ENCODE results near the gene DTX1. TPM values are rescaled to one million over a fixed set of nuclear protein-coding genes. Genes with fewer than 3 reads are reported as not detected.

The DTX1 gene
- total RNA-seq, 1 donor, result not detected

DNA sequence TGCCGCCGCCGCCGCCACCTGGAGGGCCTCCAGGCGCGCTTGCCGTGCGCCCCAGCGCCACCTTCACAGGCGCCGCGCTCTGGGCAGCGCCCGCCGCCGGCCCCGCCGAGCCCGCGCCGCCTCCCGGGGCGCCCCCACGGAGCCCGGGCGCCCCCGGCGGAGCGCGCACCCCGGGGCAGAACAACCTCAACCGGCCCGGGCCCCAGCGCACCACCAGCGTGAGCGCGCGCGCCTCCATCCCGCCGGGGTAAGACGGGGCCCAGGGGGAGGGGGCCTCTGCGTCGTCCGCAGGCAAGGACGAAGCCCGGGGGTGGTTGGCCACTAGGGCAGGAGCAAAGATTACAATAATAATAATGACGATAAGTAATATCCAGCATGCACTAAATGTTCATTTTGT, 21.3 kb downstream of the DTX1 start:
- no peak for DNase-seq (ENCODE audit: low read depth)
- no peak overlapping the region for H3K4me3 ChIP-seq (ENCODE audit: low read depth, low read length)
- TF ChIP-seq, protein P1, sequence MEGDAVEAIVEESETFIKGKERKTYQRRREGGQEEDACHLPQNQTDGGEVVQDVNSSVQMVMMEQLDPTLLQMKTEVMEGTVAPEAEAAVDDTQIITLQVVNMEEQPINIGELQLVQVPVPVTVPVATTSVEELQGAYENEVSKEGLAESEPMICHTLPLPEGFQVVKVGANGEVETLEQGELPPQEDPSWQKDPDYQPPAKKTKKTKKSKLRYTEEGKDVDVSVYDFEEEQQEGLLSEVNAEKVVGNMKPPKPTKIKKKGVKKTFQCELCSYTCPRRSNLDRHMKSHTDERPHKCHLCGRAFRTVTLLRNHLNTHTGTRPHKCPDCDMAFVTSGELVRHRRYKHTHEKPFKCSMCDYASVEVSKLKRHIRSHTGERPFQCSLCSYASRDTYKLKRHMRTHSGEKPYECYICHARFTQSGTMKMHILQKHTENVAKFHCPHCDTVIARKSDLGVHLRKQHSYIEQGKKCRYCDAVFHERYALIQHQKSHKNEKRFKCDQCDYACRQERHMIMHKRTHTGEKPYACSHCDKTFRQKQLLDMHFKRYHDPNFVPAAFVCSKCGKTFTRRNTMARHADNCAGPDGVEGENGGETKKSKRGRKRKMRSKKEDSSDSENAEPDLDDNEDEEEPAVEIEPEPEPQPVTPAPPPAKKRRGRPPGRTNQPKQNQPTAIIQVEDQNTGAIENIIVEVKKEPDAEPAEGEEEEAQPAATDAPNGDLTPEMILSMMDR (IDR thresholded peaks at IDR 0.05; ENCODE audit: insufficient read depth, low read length), result no peak

DNA sequence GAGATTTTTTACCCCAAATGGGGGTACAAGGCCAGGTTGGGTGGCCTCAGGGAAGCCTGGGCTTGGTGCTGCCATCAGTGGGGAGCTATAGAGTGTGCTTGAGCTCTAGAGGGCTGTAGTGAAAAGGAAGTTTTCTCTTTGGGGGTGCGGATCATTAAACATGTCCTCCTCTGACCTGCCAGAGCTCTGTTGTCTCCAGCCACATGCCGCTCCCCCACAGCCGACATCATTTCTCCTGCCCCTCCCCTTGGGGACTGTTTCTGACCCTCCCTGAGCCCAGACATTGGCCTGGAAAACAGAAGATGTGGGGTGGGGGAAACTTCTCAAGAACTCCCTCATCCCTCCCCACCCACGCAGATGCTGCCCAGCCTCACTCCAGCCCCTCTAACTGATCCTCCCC, 25.3 kb downstream of the DTX1 start:
- TF ChIP-seq, protein P1 (IDR thresholded peaks at IDR 0.05; ENCODE audit: insufficient read depth, low read length), result no peak
- no peak overlapping the region for H3K4me3 ChIP-seq (ENCODE audit: low read depth, low read length)
- no peak for DNase-seq (ENCODE audit: low read depth)

DNA sequence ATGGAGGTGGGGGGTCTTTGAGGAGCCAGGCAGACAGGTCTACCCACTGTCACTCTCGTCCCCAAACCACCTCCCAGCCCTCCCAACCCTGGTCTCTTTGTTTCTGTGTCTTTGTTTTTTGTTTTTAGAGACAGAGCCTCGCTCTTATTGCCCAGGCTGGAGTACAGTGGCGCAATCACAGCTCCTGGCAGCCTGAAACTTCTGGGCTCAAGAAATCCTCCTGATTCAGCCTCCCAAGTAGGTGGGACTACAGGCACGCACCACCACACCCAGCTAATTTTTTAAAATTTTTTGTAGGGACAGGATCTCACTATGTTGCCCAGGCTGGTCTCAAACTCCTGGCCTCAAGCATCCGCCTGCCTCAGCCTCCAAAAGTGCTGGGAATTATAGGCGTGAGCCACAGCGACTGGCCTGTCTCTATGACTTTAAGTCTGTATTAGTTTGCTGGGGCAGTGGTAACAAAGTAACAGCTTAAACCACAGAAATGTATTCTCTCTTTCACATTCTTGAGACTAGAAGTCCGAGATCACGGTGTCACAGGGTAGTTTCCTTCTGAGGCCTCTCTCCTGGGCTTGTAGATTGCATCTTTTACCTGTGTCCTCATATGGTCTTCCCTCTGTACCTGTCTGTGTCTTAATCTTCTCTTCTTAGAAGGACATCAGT, 26.1 kb downstream of the DTX1 start:
- TF ChIP-seq, protein P1 (IDR thresholded peaks at IDR 0.05; ENCODE audit: insufficient read depth, low read length), result no peak
- no peak for DNase-seq (ENCODE audit: low read depth)

DNA sequence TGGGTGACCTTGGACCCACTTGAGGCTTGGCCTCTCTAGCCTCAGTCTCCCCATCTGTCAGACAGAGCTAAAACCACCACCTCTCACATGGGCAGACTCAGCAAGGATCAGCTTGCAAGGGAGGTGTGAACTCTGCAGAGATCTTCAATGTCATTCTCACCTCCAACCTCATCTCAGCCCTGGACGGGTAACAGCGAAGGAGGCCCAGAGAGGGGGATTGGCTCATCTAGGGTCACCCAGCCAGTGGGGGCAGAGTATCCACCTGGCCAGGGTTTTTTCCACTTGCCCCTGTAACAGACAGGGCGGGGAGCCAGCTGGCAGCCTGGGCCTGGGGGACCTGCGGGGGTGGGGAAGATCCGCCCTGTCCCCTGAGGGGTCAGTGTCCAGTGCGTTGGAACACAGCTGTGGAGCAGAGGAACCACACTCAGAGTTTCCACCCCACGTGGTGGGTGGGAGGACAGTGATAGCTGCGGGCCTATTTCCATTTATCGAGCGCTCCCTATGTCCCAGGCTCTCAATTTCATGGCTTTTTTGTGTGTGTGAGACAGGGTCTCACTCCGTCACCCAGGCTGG, 27.4 kb downstream of the DTX1 start:
- H3K4me3 ChIP-seq (ENCODE audit: low read depth, low read length), result no peak overlapping the region
- TF ChIP-seq, protein P1 (IDR thresholded peaks at IDR 0.05; ENCODE audit: insufficient read depth, low read length), result no peak
- DNase-seq (ENCODE audit: low read depth), result no peak

More for the DNA sequence above, 26.1 kb downstream of the DTX1 start:
- no peak overlapping the region for H3K4me3 ChIP-seq (ENCODE audit: low read depth, low read length)

DNA sequence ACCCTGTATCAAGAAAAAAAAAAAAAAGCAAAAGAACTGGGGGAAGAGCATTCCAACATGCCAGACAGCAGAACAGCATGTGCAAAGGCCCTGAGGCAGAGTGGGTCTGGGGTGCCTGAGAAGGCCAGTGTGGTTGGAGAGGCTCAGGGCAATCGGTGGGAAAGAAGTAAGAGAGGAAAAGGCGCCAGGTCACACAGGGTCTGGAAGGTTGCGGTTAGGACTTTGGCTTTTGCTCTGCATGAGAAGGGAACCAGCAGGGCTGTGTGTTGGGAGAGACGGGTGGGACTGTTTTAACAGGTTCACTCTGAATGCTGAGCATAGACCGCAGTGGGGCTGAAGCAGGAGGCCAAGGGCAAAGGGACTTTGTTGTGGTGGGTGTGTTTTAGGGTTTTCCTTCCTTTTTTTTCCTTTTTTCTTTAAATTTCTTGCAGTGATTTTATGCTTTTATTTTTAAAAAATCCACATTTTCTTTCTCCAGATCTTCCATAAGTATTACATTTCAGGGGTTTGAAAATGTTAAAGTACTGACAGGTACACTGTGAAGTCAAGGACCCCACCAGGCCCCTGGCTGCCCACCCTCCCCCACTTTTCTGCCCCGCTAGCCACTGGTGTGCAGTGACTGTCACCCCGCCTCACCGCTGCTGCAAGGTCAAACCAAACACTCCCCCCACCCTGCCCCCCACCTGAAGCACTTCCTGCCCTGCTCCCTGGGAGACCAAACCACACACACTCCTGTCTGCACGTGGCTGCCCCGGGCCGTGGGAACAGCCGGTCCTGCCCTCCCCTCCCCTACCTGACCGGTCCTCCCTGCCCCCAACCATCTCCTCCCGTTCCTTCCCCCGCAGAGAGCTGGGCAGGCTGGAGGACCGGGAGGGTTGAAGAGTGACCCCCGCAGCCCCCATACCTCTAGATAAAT, 30.0 kb downstream of the DTX1 start:
- TF ChIP-seq, protein P1 (IDR thresholded peaks at IDR 0.05; ENCODE audit: insufficient read depth, low read length), result no peak
- no peak overlapping the region for H3K4me3 ChIP-seq (ENCODE audit: low read depth, low read length)
- no peak for DNase-seq (ENCODE audit: low read depth)

DNA sequence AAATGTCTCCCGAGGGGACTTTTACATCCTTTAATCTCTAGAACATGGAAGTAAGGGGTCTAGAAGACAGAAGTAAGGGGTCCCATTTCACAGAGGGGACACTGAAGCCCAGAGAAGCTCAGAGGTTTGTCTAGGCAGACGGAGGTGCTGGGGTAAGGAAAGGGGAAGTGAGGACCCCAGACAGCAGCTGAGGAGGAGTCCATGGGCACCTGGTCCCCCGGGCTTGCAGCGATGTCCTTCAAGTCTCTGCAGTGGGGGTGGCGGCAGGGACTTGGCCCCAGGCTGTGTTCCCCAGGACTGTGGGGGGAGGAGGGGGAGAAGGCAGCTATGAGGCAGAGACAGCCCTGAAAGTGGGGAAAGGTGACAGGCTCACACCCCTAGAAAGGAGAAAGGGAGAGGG, 30.7 kb downstream of the DTX1 start:
- no peak for DNase-seq (ENCODE audit: low read depth)
- H3K4me3 ChIP-seq (ENCODE audit: low read depth, low read length), result no peak overlapping the region
- TF ChIP-seq, protein P1 (IDR thresholded peaks at IDR 0.05; ENCODE audit: insufficient read depth, low read length), result no peak
